ENCODE results near the gene FBXW11.
"Not testable (repeated sequence)": the region's sequence is repeated elsewhere in the genome, so short reads cannot be mapped to it uniquely, and the experiment has no call there.

Gene FBXW11

GRCh38 chr5:171980792-171981191 is 25.6 kb downstream of the FBXW11 start:
- DNase-seq = no peak

- no peak for DNase-seq
These were observed 26.8 kb downstream of the FBXW11 start for GRCh38 chr5:171979606-171980005.

- no peak for DNase-seq
These were observed 27.9 kb downstream of the FBXW11 start for GRCh38 chr5:171978519-171978918.

- DNase-seq = no peak
These were observed 28.4 kb downstream of the FBXW11 start for GRCh38 chr5:171978016-171978415.

- DNase-seq = not testable (repeated sequence)
These were observed 29.0 kb downstream of the FBXW11 start for GRCh38 chr5:171977244-171977950.

- DNase-seq = no peak
These were observed 30.4 kb downstream of the FBXW11 start for GRCh38 chr5:171975877-171976667.

GRCh38 chr5:171975262-171975876 is 31.1 kb downstream of the FBXW11 start:
- no peak for DNase-seq

GRCh38 chr5:171970826-171971225 is 35.6 kb downstream of the FBXW11 start:
- DNase-seq = no peak

GRCh38 chr5:171969288-171969880 is 37.1 kb downstream of the FBXW11 start:
- no peak for DNase-seq

- DNase-seq = no peak
These were observed 37.9 kb downstream of the FBXW11 start for GRCh38 chr5:171968531-171968930.

- no peak for DNase-seq
These were observed 39.5 kb downstream of the FBXW11 start for GRCh38 chr5:171966964-171967363.

- no peak for DNase-seq
These were observed 40.2 kb downstream of the FBXW11 start for GRCh38 chr5:171966270-171966669.

GRCh38 chr5:171965745-171966144 is 40.7 kb downstream of the FBXW11 start:
- no peak for DNase-seq

GRCh38 chr5:171963416-171963815 is 43.0 kb downstream of the FBXW11 start:
- no peak for DNase-seq

GRCh38 chr5:171961117-171961516 is 45.3 kb downstream of the FBXW11 start:
- no peak for DNase-seq

GRCh38 chr5:171957591-171958251 is 48.7 kb downstream of the FBXW11 start:
- DNase-seq = no peak

GRCh38 chr5:171956887-171957495 is 49.4 kb downstream of the FBXW11 start:
- no peak for DNase-seq

- DNase-seq = no peak
These were observed 50.1 kb downstream of the FBXW11 start for GRCh38 chr5:171956314-171956713.

GRCh38 chr5:171955761-171956160 is 50.7 kb downstream of the FBXW11 start:
- DNase-seq = no peak

- no peak for DNase-seq
These were observed 51.7 kb downstream of the FBXW11 start for GRCh38 chr5:171954721-171955120.

- no peak for DNase-seq
These were observed 52.4 kb downstream of the FBXW11 start for GRCh38 chr5:171953860-171954701.
